Fibroblast of skin of right quadriceps (primary cell): ENCODE data around the gene RAPGEF1.
"Not testable (repeated sequence)": the region's sequence is repeated elsewhere in the genome, so short reads cannot be mapped to it uniquely, and the experiment has no call there.

Source experiments
- DNase-seq: peaks from one replicate; pipeline ENCODE4 v3.0.0-alpha.2; 2013

Gene RAPGEF1

GRCh38 chr9:131703697-131704096, 36.2 kb downstream of the RAPGEF1 start:
- no peak for DNase-seq

- DNase-seq: no peak
Measured at GRCh38 chr9:131702911-131703310, 37.0 kb downstream of the RAPGEF1 start.

GRCh38 chr9:131701789-131702337, 38.0 kb downstream of the RAPGEF1 start:
- peak; percentile 63 for DNase-seq

GRCh38 chr9:131701436-131701781, 38.5 kb downstream of the RAPGEF1 start:
- no peak for DNase-seq

- no peak for DNase-seq
Measured at GRCh38 chr9:131700765-131701435, 39.0 kb downstream of the RAPGEF1 start.

GRCh38 chr9:131700076-131700475, 39.8 kb downstream of the RAPGEF1 start:
- DNase-seq: no peak

GRCh38 chr9:131698618-131698985, 41.3 kb downstream of the RAPGEF1 start:
- no peak for DNase-seq

- no peak for DNase-seq
Measured at GRCh38 chr9:131697908-131698617, 41.8 kb downstream of the RAPGEF1 start.

- peak; percentile 29 for DNase-seq
Measured at GRCh38 chr9:131697097-131697496, 42.8 kb downstream of the RAPGEF1 start.

- no peak for DNase-seq
Measured at GRCh38 chr9:131695836-131696460, 43.9 kb downstream of the RAPGEF1 start.

GRCh38 chr9:131695366-131695765, 44.5 kb downstream of the RAPGEF1 start:
- no peak for DNase-seq

- DNase-seq: no peak
Measured at GRCh38 chr9:131693651-131694597, 46.0 kb downstream of the RAPGEF1 start.

GRCh38 chr9:131692612-131693562, 47.0 kb downstream of the RAPGEF1 start:
- no peak for DNase-seq

GRCh38 chr9:131691969-131692611, 47.8 kb downstream of the RAPGEF1 start:
- DNase-seq: no peak

GRCh38 chr9:131690941-131691573, 48.8 kb downstream of the RAPGEF1 start:
- DNase-seq: no peak

- no peak for DNase-seq
Measured at GRCh38 chr9:131690462-131690861, 49.4 kb downstream of the RAPGEF1 start.

- DNase-seq: no peak
Measured at GRCh38 chr9:131688377-131688776, 51.5 kb downstream of the RAPGEF1 start.

- no peak for DNase-seq
Measured at GRCh38 chr9:131685753-131686706, 53.8 kb downstream of the RAPGEF1 start.

- not testable (repeated sequence) for DNase-seq
Measured at GRCh38 chr9:131683094-131683493, 56.8 kb downstream of the RAPGEF1 start.
